ENCODE data around the gene TRAIP.

TRAIP gene

DNA sequence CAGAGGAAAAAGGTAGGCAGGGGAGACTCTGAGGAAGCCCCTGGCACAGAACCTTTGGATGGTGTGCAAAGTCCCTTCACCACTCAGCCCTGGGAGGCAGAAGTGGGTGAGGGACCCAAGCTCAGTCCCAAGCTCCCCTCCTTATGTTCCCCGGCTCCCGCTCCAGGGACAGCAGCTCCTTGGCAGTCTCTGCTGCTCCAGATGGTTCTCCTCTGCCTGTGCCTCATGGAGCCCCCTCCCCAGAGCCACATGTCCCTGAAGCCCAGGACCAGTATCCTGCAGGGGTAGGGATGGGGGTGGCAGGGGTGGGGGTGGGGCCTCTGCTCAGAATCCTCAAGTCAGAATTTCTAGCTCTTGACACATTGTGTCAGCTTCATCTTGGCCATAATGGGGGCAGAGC lies 21.4 kb upstream of the TRAIP start:
- H3K27ac Mint-ChIP-seq, result no peak overlapping the region
- peaks cover 10% of the 10 kb centered on the region for H3K27me3 Mint-ChIP-seq (ENCODE audit: low read depth, poor library complexity)
- TF ChIP-seq, protein P1, sequence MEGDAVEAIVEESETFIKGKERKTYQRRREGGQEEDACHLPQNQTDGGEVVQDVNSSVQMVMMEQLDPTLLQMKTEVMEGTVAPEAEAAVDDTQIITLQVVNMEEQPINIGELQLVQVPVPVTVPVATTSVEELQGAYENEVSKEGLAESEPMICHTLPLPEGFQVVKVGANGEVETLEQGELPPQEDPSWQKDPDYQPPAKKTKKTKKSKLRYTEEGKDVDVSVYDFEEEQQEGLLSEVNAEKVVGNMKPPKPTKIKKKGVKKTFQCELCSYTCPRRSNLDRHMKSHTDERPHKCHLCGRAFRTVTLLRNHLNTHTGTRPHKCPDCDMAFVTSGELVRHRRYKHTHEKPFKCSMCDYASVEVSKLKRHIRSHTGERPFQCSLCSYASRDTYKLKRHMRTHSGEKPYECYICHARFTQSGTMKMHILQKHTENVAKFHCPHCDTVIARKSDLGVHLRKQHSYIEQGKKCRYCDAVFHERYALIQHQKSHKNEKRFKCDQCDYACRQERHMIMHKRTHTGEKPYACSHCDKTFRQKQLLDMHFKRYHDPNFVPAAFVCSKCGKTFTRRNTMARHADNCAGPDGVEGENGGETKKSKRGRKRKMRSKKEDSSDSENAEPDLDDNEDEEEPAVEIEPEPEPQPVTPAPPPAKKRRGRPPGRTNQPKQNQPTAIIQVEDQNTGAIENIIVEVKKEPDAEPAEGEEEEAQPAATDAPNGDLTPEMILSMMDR (IDR thresholded peaks at IDR 0.05), result no peak
- no peaks in the 10 kb centered on the region for H3K36me3 Mint-ChIP-seq (ENCODE audit: low read depth)
- H3K9me3 Mint-ChIP-seq, result no peaks in the 10 kb centered on the region
- DNase-seq, result no peak
- H3K4me3 Mint-ChIP-seq, result no peak overlapping the region
- H3K4me1 Mint-ChIP-seq, result peaks cover 37% of the 10 kb centered on the region

DNA sequence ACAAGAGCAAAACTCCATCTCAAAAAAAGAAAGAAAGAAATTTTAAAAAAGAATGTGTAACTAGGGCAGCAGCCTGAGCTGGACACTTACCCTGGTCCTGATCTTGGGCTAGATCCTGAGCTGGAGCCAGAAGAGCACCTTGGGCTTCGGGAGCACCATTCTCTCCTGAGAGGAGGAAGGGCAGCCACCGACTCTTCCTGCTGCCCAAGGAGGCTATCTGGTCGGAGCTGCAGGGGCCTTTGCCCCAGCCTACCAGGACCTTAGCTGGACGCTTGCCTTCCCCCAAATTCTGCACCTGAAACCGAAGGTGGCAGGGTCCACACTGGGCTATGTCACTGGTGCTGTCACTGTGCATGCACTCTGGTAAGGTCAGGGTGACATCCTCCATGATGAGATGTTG lies 20.2 kb upstream of the TRAIP start:
- Mint-ChIP-seq H3K9me3 (no peaks in the 10 kb centered on the region), H3K4me3 (no peak overlapping the region), H3K4me1 (peaks cover 36% of the 10 kb centered on the region), H3K27ac (no peak overlapping the region), H3K27me3 (ENCODE audit: low read depth, poor library complexity) (peaks cover 8% of the 10 kb centered on the region), H3K36me3 (ENCODE audit: low read depth) (no peaks in the 10 kb centered on the region)
- TF ChIP-seq, protein P1 (IDR thresholded peaks at IDR 0.05), result no peak
- no peak for DNase-seq

DNA sequence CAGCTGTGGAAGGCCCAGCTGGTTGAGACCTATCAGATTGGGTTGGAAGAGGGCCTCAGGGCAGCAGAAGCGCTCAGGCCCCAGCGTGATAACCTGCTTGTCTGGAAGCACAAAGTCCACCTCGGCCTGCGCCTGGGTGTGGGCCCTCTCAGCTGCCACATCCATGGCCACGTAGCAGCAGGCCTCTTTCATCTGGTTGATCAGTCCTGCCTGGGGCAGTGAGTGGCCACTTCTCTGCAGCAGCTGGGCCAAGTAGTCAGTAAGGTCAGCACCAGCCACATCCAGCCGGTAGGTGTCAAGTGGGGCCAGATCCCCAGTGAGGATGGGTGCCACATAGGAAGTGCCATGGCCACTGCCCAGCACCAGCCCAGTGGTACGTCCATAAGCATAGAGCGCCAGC lies 17.3 kb upstream of the TRAIP start:
- H3K36me3 Mint-ChIP-seq (ENCODE audit: low read depth), result no peaks in the 10 kb centered on the region
- H3K9me3 Mint-ChIP-seq, result no peaks in the 10 kb centered on the region
- H3K27me3 Mint-ChIP-seq (ENCODE audit: low read depth, poor library complexity), result peaks cover 26% of the 10 kb centered on the region
- H3K27ac Mint-ChIP-seq, result no peak overlapping the region
- peaks cover 22% of the 10 kb centered on the region for H3K4me1 Mint-ChIP-seq
- TF ChIP-seq, protein P1 (IDR thresholded peaks at IDR 0.05), result no peak
- DNase-seq, result no peak
- H3K4me3 Mint-ChIP-seq, result no peak overlapping the region

DNA sequence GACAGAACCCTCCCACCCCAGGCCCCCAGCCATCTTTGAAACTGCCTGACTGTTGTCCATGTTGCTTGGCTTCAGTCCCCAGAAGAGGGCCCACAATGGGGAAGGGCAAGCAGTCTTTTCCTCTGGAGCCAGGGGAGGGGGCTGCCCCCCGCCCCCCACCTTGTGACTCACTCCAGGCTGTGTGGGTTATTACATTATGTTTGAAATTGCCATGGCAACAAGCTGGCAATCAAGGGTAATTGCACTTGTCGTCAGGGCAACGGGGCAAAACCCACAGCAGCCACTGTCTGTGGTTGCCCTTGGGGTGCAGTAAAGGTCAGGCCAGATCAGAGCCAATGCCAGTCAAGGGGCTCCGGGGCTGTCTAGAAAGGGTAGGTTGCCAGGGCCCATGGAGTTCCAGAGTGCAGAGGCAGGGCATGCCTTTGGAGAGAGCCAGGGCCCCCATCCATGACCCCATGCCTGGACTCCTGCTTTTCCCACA lies 16.5 kb upstream of the TRAIP start:
- Mint-ChIP-seq H3K27ac (no peak overlapping the region), H3K9me3 (no peaks in the 10 kb centered on the region), H3K27me3 (ENCODE audit: low read depth, poor library complexity) (peaks cover 34% of the 10 kb centered on the region), H3K36me3 (ENCODE audit: low read depth) (no peaks in the 10 kb centered on the region), H3K4me1 (peaks cover 30% of the 10 kb centered on the region), H3K4me3 (no peak overlapping the region)
- no peak for DNase-seq
- TF ChIP-seq, protein P1 (IDR thresholded peaks at IDR 0.05), result no peak

DNA sequence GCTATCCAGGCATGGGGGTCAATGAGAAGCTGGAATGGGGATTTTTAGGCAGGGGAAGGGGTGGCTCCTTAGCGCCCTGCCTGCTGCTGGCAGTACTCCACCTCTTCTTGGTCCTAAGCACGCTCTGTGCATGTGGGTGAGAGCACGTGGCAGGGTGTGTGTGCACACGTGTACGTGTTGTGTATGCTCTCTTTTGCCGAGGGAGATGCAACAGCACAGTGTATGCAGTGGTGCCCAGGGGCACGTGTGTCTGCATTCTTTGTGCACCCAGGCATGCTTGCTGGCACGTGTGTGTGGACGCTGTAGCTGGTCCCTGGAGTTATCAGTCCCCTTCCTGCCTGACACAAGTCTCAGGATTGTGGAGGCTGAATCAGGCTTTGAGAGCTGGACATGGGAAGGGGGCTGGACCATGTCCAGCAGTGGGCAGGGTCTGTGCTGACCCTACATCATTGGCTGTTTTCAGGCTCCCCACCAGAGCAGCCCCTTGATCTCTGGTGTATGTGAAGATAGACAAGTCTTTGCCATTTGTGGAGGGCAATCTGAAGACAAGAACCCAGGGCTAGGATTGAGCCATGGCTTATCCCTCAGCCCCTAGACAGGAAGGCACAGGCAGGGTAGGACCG lies 15.3 kb upstream of the TRAIP start:
- H3K27ac Mint-ChIP-seq, result peak overlapping the region; percentile 60

More for the DNA sequence above, 15.3 kb upstream of the TRAIP start:
- Mint-ChIP-seq H3K4me1 (peaks cover 42% of the 10 kb centered on the region), H3K36me3 (ENCODE audit: low read depth) (no peaks in the 10 kb centered on the region), H3K9me3 (no peaks in the 10 kb centered on the region), H3K4me3 (no peak overlapping the region), H3K27me3 (ENCODE audit: low read depth, poor library complexity) (peaks cover 36% of the 10 kb centered on the region)
- no peak for DNase-seq
- TF ChIP-seq, protein P1 (IDR thresholded peaks at IDR 0.05), result no peak
